ENCODE data around the gene PAGR1. TPM values are rescaled to one million over a fixed set of nuclear protein-coding genes. Genes with fewer than 3 reads are reported as not detected.
"Not testable (repeated sequence)": the region's sequence is repeated elsewhere in the genome, so short reads cannot be mapped to it uniquely, and the experiment has no call there.

PAGR1 gene
- total RNA-seq, result 38.9 TPM

GRCh38 chr16:29815793-29816693 lies at the start of gene PAGR1:
Gene PAGR1, plus strand, starts transcription at chr16:29816152. Its CDS starts 374 bp downstream, at chr16:29816526.
- peak; percentile 100 for DNase-seq (ENCODE audit: low spot score)

- DNase-seq (ENCODE audit: low spot score), result no peak
These were observed 49.4 kb upstream of the PAGR1 start for GRCh38 chr16:29766571-29766970.

- no peak for DNase-seq (ENCODE audit: low spot score)
These were observed 48.9 kb upstream of the PAGR1 start for GRCh38 chr16:29767062-29767461.

GRCh38 chr16:29769507-29769906 lies 46.4 kb upstream of the PAGR1 start:
- no peak for DNase-seq (ENCODE audit: low spot score)

- DNase-seq (ENCODE audit: low spot score), result no peak
These were observed 45.6 kb upstream of the PAGR1 start for GRCh38 chr16:29770250-29770929.

GRCh38 chr16:29772330-29772729 lies 43.6 kb upstream of the PAGR1 start:
- not testable (repeated sequence) for DNase-seq (ENCODE audit: low spot score)

- no peak for DNase-seq (ENCODE audit: low spot score)
These were observed 41.2 kb upstream of the PAGR1 start for GRCh38 chr16:29774730-29775129.

GRCh38 chr16:29775742-29776408 lies 40.1 kb upstream of the PAGR1 start:
- no peak for DNase-seq (ENCODE audit: low spot score)

- DNase-seq (ENCODE audit: low spot score), result no peak
These were observed 38.2 kb upstream of the PAGR1 start, which contains the start of gene ZG16 for GRCh38 chr16:29777576-29778350. Gene ZG16, plus strand, starts transcription at chr16:29778256. Its CDS starts 1,011 bp downstream, at chr16:29779267.

- no peak for DNase-seq (ENCODE audit: low spot score)
These were observed 36.5 kb upstream of the PAGR1 start for GRCh38 chr16:29779474-29779873.

- not testable (repeated sequence) for DNase-seq (ENCODE audit: low spot score)
These were observed 32.6 kb upstream of the PAGR1 start for GRCh38 chr16:29783094-29783953.

GRCh38 chr16:29784157-29784556 lies 31.8 kb upstream of the PAGR1 start:
- no peak for DNase-seq (ENCODE audit: low spot score)

GRCh38 chr16:29784901-29785500 lies 31.0 kb upstream of the PAGR1 start:
- DNase-seq (ENCODE audit: low spot score), result peak; percentile 74

GRCh38 chr16:29787155-29787554 lies 28.8 kb upstream of the PAGR1 start:
- not testable (repeated sequence) for DNase-seq (ENCODE audit: low spot score)

GRCh38 chr16:29789775-29790182 lies 26.2 kb upstream of the PAGR1 start:
- no peak for DNase-seq (ENCODE audit: low spot score)

GRCh38 chr16:29790183-29790948 lies 25.6 kb upstream of the PAGR1 start, which contains the start of gene KIF22:
Gene KIF22, plus strand, starts transcription at chr16:29790751. Its CDS starts 9 bp downstream, at chr16:29790760.
- DNase-seq (ENCODE audit: low spot score), result peak; percentile 99

GRCh38 chr16:29790949-29791844 lies 24.8 kb upstream of the PAGR1 start:
- DNase-seq (ENCODE audit: low spot score), result no peak

Data from mucosa of gallbladder (tissue), 1 donor.